SK-N-MC (cell line): ENCODE results near the gene CSTF1.

Experiments used
- EZH2 ChIP-seq: fragments of 200-600 bp; sonication (generic); IDR thresholded peaks from one replicate; pipeline ENCODE4 v1.6.1; 2017; ENCODE audit warnings: antibody characterized with exemption
- FOXP2 ChIP-seq: optimal IDR thresholded peaks from 2 replicates; pipeline ENCODE3; 2011; ENCODE audit warnings: mild to moderate bottlenecking, moderate library complexity; ENCODE audit not compliant: insufficient read depth; ENCODE audit errors: extremely low read length, control extremely low read depth
- POLR2AphosphoS5 ChIP-seq: IDR thresholded peaks from 2 replicates; pipeline ENCODE4 v1.6.1; 2012; ENCODE audit warnings: mild to moderate bottlenecking, low read depth, low read length, borderline replicate concordance

- TF ChIP-seq POLR2AphosphoS5 (no peak), EZH2 (no peak), FOXP2 (no peak)
These were observed 19.5 kb downstream of the CSTF1 start, which contains the start of gene CASS4 for GRCh38 chr20:56411759-56412472.
